COLO829 (cell line): ENCODE measurements around the gene ARHGEF39.

ENCODE experiments used
- DNase-seq: peaks from one replicate; pipeline ENCODE4 v3.0.0; 2012; ENCODE audit warnings: low spot score

Gene ARHGEF39

GRCh38 chr9:35675204-35675603, 10.2 kb upstream of the ARHGEF39 start:
- no peak for DNase-seq

- DNase-seq, result no peak
These were observed 9.0 kb upstream of the ARHGEF39 start for GRCh38 chr9:35674025-35674361.

GRCh38 chr9:35673132-35674024, 8.4 kb upstream of the ARHGEF39 start, which contains the start of gene CA9:
Gene CA9, plus strand, starts transcription at chr9:35673928. Its CDS starts 32 bp downstream, at chr9:35673960.
- no peak for DNase-seq

- no peak for DNase-seq
These were observed 4.5 kb upstream of the ARHGEF39 start for GRCh38 chr9:35669331-35670145.

GRCh38 chr9:35667939-35668338, 2.9 kb upstream of the ARHGEF39 start:
- DNase-seq, result no peak

GRCh38 chr9:35666549-35666948, 1.6 kb upstream of the ARHGEF39 start:
- DNase-seq, result no peak

GRCh38 chr9:35666045-35666444, 1.1 kb upstream of the ARHGEF39 start:
- no peak for DNase-seq

- no peak for DNase-seq
These were observed 450 bp upstream of the ARHGEF39 start for GRCh38 chr9:35665471-35665818.

- no peak for DNase-seq
These were observed 2.6 kb downstream of the ARHGEF39 start for GRCh38 chr9:35662437-35662836.

GRCh38 chr9:35661756-35662350, 3.1 kb downstream of the ARHGEF39 start:
- DNase-seq, result peak; percentile 76

- no peak for DNase-seq
These were observed 4.0 kb downstream of the ARHGEF39 start for GRCh38 chr9:35660966-35661415.

- no peak for DNase-seq
These were observed 5.7 kb downstream of the ARHGEF39 start for GRCh38 chr9:35659340-35659739.

- no peak for DNase-seq
These were observed 6.1 kb downstream of the ARHGEF39 start for GRCh38 chr9:35658968-35659220.

- DNase-seq, result peak; percentile 93
These were observed 6.6 kb downstream of the ARHGEF39 start, which contains the start of gene CCDC107 for GRCh38 chr9:35658137-35658967. Gene CCDC107, plus strand, starts transcription at chr9:35658292. Its CDS starts 88 bp downstream, at chr9:35658380.

- peak; percentile 99 for DNase-seq
These were observed 7.4 kb downstream of the ARHGEF39 start, which contains the start of gene RMRP for GRCh38 chr9:35657546-35658136. Gene RMRP, minus strand, starts transcription at chr9:35658019.

GRCh38 chr9:35656831-35657545, 8.0 kb downstream of the ARHGEF39 start:
- no peak for DNase-seq

GRCh38 chr9:35656348-35656747, 8.6 kb downstream of the ARHGEF39 start:
- no peak for DNase-seq

- DNase-seq, result no peak
These were observed 11.4 kb downstream of the ARHGEF39 start for GRCh38 chr9:35653611-35654010.

GRCh38 chr9:35652829-35653209, 12.2 kb downstream of the ARHGEF39 start:
- no peak for DNase-seq

- DNase-seq, result no peak
These were observed 12.8 kb downstream of the ARHGEF39 start for GRCh38 chr9:35651956-35652828.
